ENCODE measurements around the gene EFL1.
"Not testable (repeated sequence)": the region's sequence is repeated elsewhere in the genome, so short reads cannot be mapped to it uniquely, and the experiment has no call there.

The EFL1 gene

GRCh38 chr15:82294061-82294690 lies 31.6 kb upstream of the EFL1 start:
- no peak for DNase-seq (ENCODE audit: low read depth)
- no peak overlapping the region for H3K4me3 ChIP-seq (ENCODE audit: low read depth, low read length)
- no peak for TF ChIP-seq CTCF (IDR thresholded peaks at IDR 0.05; ENCODE audit: control insufficient read depth, extremely low read depth, insufficient read depth)

GRCh38 chr15:82292271-82292670 lies 29.7 kb upstream of the EFL1 start:
- H3K4me3 ChIP-seq (ENCODE audit: low read depth, low read length): no peak overlapping the region
- no peak for DNase-seq (ENCODE audit: low read depth)
- no peak for TF ChIP-seq CTCF (IDR thresholded peaks at IDR 0.05; ENCODE audit: control insufficient read depth, extremely low read depth, insufficient read depth)

- not testable (repeated sequence) for H3K4me3 ChIP-seq (ENCODE audit: low read depth, low read length); DNase-seq (ENCODE audit: low read depth)
Observed at GRCh38 chr15:82288202-82288601, 25.7 kb upstream of the EFL1 start.

GRCh38 chr15:82286475-82286874 lies 23.9 kb upstream of the EFL1 start:
- not testable (repeated sequence) for H3K4me3 ChIP-seq (ENCODE audit: low read depth, low read length); DNase-seq (ENCODE audit: low read depth)

- not testable (repeated sequence) for DNase-seq (ENCODE audit: low read depth); H3K4me3 ChIP-seq (ENCODE audit: low read depth, low read length)
Observed at GRCh38 chr15:82284381-82284780, 21.8 kb upstream of the EFL1 start.

GRCh38 chr15:82282386-82282785 lies 19.9 kb upstream of the EFL1 start:
- not testable (repeated sequence) for DNase-seq (ENCODE audit: low read depth); H3K4me3 ChIP-seq (ENCODE audit: low read depth, low read length)

- DNase-seq (ENCODE audit: low read depth); H3K4me3 ChIP-seq (ENCODE audit: low read depth, low read length): not testable (repeated sequence)
Observed at GRCh38 chr15:82281276-82281675, 18.7 kb upstream of the EFL1 start.

GRCh38 chr15:82275410-82275809 lies 12.9 kb upstream of the EFL1 start:
- DNase-seq (ENCODE audit: low read depth): no peak
- no peak for TF ChIP-seq CTCF (IDR thresholded peaks at IDR 0.05; ENCODE audit: control insufficient read depth, extremely low read depth, insufficient read depth)
- H3K4me3 ChIP-seq (ENCODE audit: low read depth, low read length): no peak overlapping the region

- no peak for DNase-seq (ENCODE audit: low read depth)
- no peak for TF ChIP-seq CTCF (IDR thresholded peaks at IDR 0.05; ENCODE audit: control insufficient read depth, extremely low read depth, insufficient read depth)
Observed at GRCh38 chr15:82272154-82272553, 9.6 kb upstream of the EFL1 start.

GRCh38 chr15:82268454-82268853 lies 5.9 kb upstream of the EFL1 start:
- DNase-seq (ENCODE audit: low read depth); H3K4me3 ChIP-seq (ENCODE audit: low read depth, low read length): not testable (repeated sequence)

More at GRCh38 chr15:82272154-82272553, 9.6 kb upstream of the EFL1 start:
- no peak overlapping the region for H3K4me3 ChIP-seq (ENCODE audit: low read depth, low read length)

GRCh38 chr15:82267137-82267536 lies 4.6 kb upstream of the EFL1 start:
- not testable (repeated sequence) for H3K4me3 ChIP-seq (ENCODE audit: low read depth, low read length); DNase-seq (ENCODE audit: low read depth)

All from LNCaP clone FGC (cell line).